MV-4-11 (cell line): ENCODE measurements around the gene CD28.
"Not testable (repeated sequence)": the region's sequence is repeated elsewhere in the genome, so short reads cannot be mapped to it uniquely, and the experiment has no call there.

Experiments
- DNase-seq: peaks from one replicate; lab custom pipeline; 2025; lab: John Stamatoyannopoulos, UW

CD28 gene

GRCh38 chr2:203748331-203749126 is 42.1 kb downstream of the CD28 start:
- DNase-seq, result no peak

GRCh38 chr2:203750346-203751068 is 44.1 kb downstream of the CD28 start:
- DNase-seq, result no peak

GRCh38 chr2:203751685-203752271 is 45.3 kb downstream of the CD28 start:
- peak; percentile 89 for DNase-seq

GRCh38 chr2:203756161-203756560 is 49.7 kb downstream of the CD28 start:
- no peak for DNase-seq

GRCh38 chr2:203758841-203759689 is 52.6 kb downstream of the CD28 start:
- DNase-seq, result peak; percentile 55

GRCh38 chr2:203759690-203760365 is 53.4 kb downstream of the CD28 start:
- no peak for DNase-seq

- DNase-seq, result no peak
These were observed 54.7 kb downstream of the CD28 start for GRCh38 chr2:203761121-203761520.

- DNase-seq, result no peak
These were observed 57.0 kb downstream of the CD28 start for GRCh38 chr2:203763241-203763937.

- DNase-seq, result no peak
These were observed 57.7 kb downstream of the CD28 start for GRCh38 chr2:203763938-203764664.

GRCh38 chr2:203772456-203773165 is 66.2 kb downstream of the CD28 start:
- no peak for DNase-seq

GRCh38 chr2:203774760-203775159 is 68.3 kb downstream of the CD28 start:
- no peak for DNase-seq

- DNase-seq, result no peak
These were observed 69.2 kb downstream of the CD28 start for GRCh38 chr2:203775684-203776083.

- no peak for DNase-seq
These were observed 70.6 kb downstream of the CD28 start for GRCh38 chr2:203777030-203777429.

- DNase-seq, result not testable (repeated sequence)
These were observed 73.1 kb downstream of the CD28 start for GRCh38 chr2:203779477-203780073.

GRCh38 chr2:203780231-203780630 is 73.8 kb downstream of the CD28 start:
- DNase-seq, result no peak

- peak; percentile 57 for DNase-seq
These were observed 74.7 kb downstream of the CD28 start for GRCh38 chr2:203781151-203781550.

- DNase-seq, result peak; percentile 74
These were observed 76.0 kb downstream of the CD28 start for GRCh38 chr2:203782262-203782976.

GRCh38 chr2:203783496-203784203 is 77.2 kb downstream of the CD28 start:
- no peak for DNase-seq
